HepG2 (cell line): Measurements from ENCODE around the gene TTC39B. TPM values are rescaled to one million over a fixed set of nuclear protein-coding genes. Genes with fewer than 3 reads are reported as not detected.

ENCODE experiments used
- CHD4 ChIP-seq: fragments of 200-600 bp; sonication (generic); IDR thresholded peaks from 2 replicates; pipeline ENCODE4 v1.7.0; 2017; ENCODE audit warnings: mild to moderate bottlenecking, low read length, borderline replicate concordance
- ESRRA ChIP-seq: sonication (generic); formaldehyde crosslinking; IDR thresholded peaks from 2 replicates; pipeline ENCODE4 v1.5.1; 2020; ENCODE audit warnings: mild to moderate bottlenecking, low read depth, missing genetic modification reagents
- GFI1 ChIP-seq: sonication (generic); formaldehyde crosslinking; IDR thresholded peaks from 2 replicates; pipeline ENCODE4 v1.5.0; 2020; ENCODE audit warnings: missing genetic modification reagents, mild to moderate bottlenecking, borderline replicate concordance
- KAT7 ChIP-seq: IDR thresholded peaks from 2 replicates; pipeline ENCODE4 v1.6.1; 2018; ENCODE audit warnings: borderline replicate concordance, missing compliant biosample characterization
- KDM2A ChIP-seq: sonication (generic); formaldehyde crosslinking; IDR thresholded peaks from 2 replicates; pipeline ENCODE4 v1.4.0; 2020; ENCODE audit warnings: low read depth, missing genetic modification reagents, borderline replicate concordance
- MTF2 ChIP-seq: sonication (generic); formaldehyde crosslinking; IDR thresholded peaks from 2 replicates; pipeline ENCODE4 v1.5.0; 2020; ENCODE audit warnings: missing genetic modification reagents, borderline replicate concordance
- MYC ChIP-seq: sonication (generic); formaldehyde crosslinking; IDR thresholded peaks from 2 replicates; pipeline ENCODE4 v1.9.0; 2021; ENCODE audit warnings: missing genetic modification reagents, borderline replicate concordance
- RFXANK ChIP-seq: IDR thresholded peaks from 2 replicates; pipeline ENCODE4 v1.6.1; 2016
- SATB2 ChIP-seq: sonication (generic); formaldehyde crosslinking; IDR thresholded peaks from 2 replicates; pipeline ENCODE4 v1.5.0; 2020; ENCODE audit warnings: missing genetic modification reagents
- TBX2 ChIP-seq: sonication (generic); formaldehyde crosslinking; IDR thresholded peaks from 2 replicates; pipeline ENCODE4 v1.5.0; 2020; ENCODE audit warnings: missing genetic modification reagents, mild to moderate bottlenecking, borderline replicate concordance
- TP53 ChIP-seq: sonication (generic); formaldehyde crosslinking; conservative IDR thresholded peaks from 2 replicates; pipeline ENCODE4 v1.4.0; 2020; ENCODE audit warnings: missing genetic modification reagents
- ZFP91 ChIP-seq: sonication (generic); formaldehyde crosslinking; IDR thresholded peaks from 2 replicates; pipeline ENCODE4 v1.9.0; 2022; ENCODE audit warnings: missing genetic modification reagents, mild to moderate bottlenecking, borderline replicate concordance
- ZNF12 ChIP-seq: sonication (generic); formaldehyde crosslinking; IDR thresholded peaks from 2 replicates; pipeline ENCODE4 v1.5.0; 2020; ENCODE audit warnings: missing genetic modification reagents
- ZNF225 ChIP-seq: sonication (generic); formaldehyde crosslinking; IDR thresholded peaks from 2 replicates; pipeline ENCODE4 v1.4.0; 2020; ENCODE audit warnings: mild to moderate bottlenecking, missing genetic modification reagents
- ZNF317 ChIP-seq: sonication (generic); formaldehyde crosslinking; IDR thresholded peaks from 2 replicates; pipeline ENCODE4 v1.5.0; 2020; ENCODE audit warnings: mild to moderate bottlenecking, missing genetic modification reagents
- ZNF33A ChIP-seq: sonication (generic); formaldehyde crosslinking; IDR thresholded peaks from 2 replicates; pipeline ENCODE4 v1.5.1; 2020; ENCODE audit warnings: missing genetic modification reagents, mild to moderate bottlenecking, moderate library complexity, borderline replicate concordance
- ZNF850 ChIP-seq: sonication (generic); formaldehyde crosslinking; conservative IDR thresholded peaks from 2 replicates; pipeline ENCODE4 v1.9.0; 2021; ENCODE audit warnings: mild to moderate bottlenecking, missing genetic modification reagents
- ZSCAN20 ChIP-seq: sonication (generic); formaldehyde crosslinking; IDR thresholded peaks from 2 replicates; pipeline ENCODE4 v1.4.0; 2020; ENCODE audit warnings: missing genetic modification reagents, mild to moderate bottlenecking, borderline replicate concordance
- polyA plus RNA-seq, 8 experiments: library from polyadenylated mRNA; depleted of rRNA in 3 of 8; stranded (reverse) in 7 of 8; unstranded in 1 of 8; fragments of >200 nt; fragmentation: Illumina TruSeq in 4 of 8; extraction: Trizol in 4 of 8; gene quantifications; 2 replicates each; pipeline versions ENCODE4 v1.2.1 to v1.2.3, GENCODE V29; 2011 to 2016; ENCODE audit warnings: low read depth in 4 of 8, missing spikeins in 1 of 8, mixed read lengths in 1 of 8; ENCODE audit not compliant: insufficient read depth in 1 of 8
- total RNA-seq, 5 experiments: library from RNA; depleted of rRNA; stranded (reverse); fragments of >200 nt; fragmentation: Illumina TruSeq; extraction: Trizol; gene quantifications; 2 replicates each; pipeline ENCODE4 v1.2.3, GENCODE V29; 2016; ENCODE audit warnings: low read depth in 1 of 5
- TF ChIP-seq, protein P1 (sequence below): IDR thresholded peaks from 2 replicates; pipeline ENCODE4 v1.6.1; 2018; ENCODE audit warnings: missing genetic modification reagents, mild to moderate bottlenecking, missing compliant biosample characterization
- TF ChIP-seq, protein P2 (sequence below): sonication (generic); formaldehyde crosslinking; IDR thresholded peaks from 2 replicates; pipeline ENCODE4 v1.4.0; 2020; ENCODE audit warnings: missing genetic modification reagents
- TF ChIP-seq, protein P3 (sequence below): sonication (generic); formaldehyde crosslinking; IDR thresholded peaks from 2 replicates; pipeline ENCODE4 v1.5.0; 2020; ENCODE audit warnings: mild to moderate bottlenecking, missing genetic modification reagents

The TTC39B gene
- total and polyA plus RNA-seq, 2 of the 13 experiments (the other 11 are each of a cell fraction or from before 2014, with no cell fraction given): 14.3 to 19.4 TPM

GRCh38 chr9:15306757-15307522 is at the start of gene TTC39B (continued):
- TF ChIP-seq MTF2 (no peak), KAT7 (CRISPR knock-in tag) (no peak), ESRRA (CRISPR knock-in tag) (no peak), ZNF225 (CRISPR knock-in tag) (peak; percentile 9; the same call in 1 of the 2 replicates), KDM2A (CRISPR knock-in tag) (no peak), ZFP91 (CRISPR knock-in tag) (peak; percentile 62; the same call in 1 of the 2 replicates), ZNF850 (CRISPR knock-in tag) (0 out of 2 replicates have a peak, but pooled peaks have one; percentile 77), ZSCAN20 (CRISPR knock-in tag) (no peak), SATB2 (CRISPR knock-in tag) (0 out of 2 replicates have a peak, but pooled peaks have one; percentile 88), MYC (peak; percentile 32; the same call in 1 of the 2 replicates), GFI1 (CRISPR knock-in tag) (peak; percentile 56; the same call in 1 of the 2 replicates), TP53 (CRISPR knock-in tag) (peak; percentile 49; the same call in 1 of the 2 replicates), ZNF12 (no peak; the same call in 1 of the 2 replicates), ZNF317 (CRISPR knock-in tag) (no peak), CHD4 (no peak), TBX2 (CRISPR knock-in tag) (no peak; the same call in 1 of the 2 replicates), ZNF33A (CRISPR knock-in tag) (0 out of 2 replicates have a peak, but pooled peaks have one; percentile 59), RFXANK (CRISPR knock-in tag) (no peak)
- TF ChIP-seq, protein P1, sequence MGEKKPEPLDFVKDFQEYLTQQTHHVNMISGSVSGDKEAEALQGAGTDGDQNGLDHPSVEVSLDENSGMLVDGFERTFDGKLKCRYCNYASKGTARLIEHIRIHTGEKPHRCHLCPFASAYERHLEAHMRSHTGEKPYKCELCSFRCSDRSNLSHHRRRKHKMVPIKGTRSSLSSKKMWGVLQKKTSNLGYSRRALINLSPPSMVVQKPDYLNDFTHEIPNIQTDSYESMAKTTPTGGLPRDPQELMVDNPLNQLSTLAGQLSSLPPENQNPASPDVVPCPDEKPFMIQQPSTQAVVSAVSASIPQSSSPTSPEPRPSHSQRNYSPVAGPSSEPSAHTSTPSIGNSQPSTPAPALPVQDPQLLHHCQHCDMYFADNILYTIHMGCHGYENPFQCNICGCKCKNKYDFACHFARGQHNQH (CRISPR knock-in tag): peak; percentile 37
- TF ChIP-seq, protein P2, sequence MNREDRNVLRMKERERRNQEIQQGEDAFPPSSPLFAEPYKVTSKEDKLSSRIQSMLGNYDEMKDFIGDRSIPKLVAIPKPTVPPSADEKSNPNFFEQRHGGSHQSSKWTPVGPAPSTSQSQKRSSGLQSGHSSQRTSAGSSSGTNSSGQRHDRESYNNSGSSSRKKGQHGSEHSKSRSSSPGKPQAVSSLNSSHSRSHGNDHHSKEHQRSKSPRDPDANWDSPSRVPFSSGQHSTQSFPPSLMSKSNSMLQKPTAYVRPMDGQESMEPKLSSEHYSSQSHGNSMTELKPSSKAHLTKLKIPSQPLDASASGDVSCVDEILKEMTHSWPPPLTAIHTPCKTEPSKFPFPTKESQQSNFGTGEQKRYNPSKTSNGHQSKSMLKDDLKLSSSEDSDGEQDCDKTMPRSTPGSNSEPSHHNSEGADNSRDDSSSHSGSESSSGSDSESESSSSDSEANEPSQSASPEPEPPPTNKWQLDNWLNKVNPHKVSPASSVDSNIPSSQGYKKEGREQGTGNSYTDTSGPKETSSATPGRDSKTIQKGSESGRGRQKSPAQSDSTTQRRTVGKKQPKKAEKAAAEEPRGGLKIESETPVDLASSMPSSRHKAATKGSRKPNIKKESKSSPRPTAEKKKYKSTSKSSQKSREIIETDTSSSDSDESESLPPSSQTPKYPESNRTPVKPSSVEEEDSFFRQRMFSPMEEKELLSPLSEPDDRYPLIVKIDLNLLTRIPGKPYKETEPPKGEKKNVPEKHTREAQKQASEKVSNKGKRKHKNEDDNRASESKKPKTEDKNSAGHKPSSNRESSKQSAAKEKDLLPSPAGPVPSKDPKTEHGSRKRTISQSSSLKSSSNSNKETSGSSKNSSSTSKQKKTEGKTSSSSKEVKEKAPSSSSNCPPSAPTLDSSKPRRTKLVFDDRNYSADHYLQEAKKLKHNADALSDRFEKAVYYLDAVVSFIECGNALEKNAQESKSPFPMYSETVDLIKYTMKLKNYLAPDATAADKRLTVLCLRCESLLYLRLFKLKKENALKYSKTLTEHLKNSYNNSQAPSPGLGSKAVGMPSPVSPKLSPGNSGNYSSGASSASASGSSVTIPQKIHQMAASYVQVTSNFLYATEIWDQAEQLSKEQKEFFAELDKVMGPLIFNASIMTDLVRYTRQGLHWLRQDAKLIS: no peak
- TF ChIP-seq, protein P3, sequence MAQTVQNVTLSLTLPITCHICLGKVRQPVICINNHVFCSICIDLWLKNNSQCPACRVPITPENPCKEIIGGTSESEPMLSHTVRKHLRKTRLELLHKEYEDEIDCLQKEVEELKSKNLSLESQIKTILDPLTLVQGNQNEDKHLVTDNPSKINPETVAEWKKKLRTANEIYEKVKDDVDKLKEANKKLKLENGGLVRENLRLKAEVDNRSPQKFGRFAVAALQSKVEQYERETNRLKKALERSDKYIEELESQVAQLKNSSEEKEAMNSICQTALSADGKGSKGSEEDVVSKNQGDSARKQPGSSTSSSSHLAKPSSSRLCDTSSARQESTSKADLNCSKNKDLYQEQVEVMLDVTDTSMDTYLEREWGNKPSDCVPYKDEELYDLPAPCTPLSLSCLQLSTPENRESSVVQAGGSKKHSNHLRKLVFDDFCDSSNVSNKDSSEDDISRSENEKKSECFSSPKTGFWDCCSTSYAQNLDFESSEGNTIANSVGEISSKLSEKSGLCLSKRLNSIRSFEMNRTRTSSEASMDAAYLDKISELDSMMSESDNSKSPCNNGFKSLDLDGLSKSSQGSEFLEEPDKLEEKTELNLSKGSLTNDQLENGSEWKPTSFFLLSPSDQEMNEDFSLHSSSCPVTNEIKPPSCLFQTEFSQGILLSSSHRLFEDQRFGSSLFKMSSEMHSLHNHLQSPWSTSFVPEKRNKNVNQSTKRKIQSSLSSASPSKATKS (CRISPR knock-in tag): no peak
